ENCODE results near the gene CYCS.

DNA sequence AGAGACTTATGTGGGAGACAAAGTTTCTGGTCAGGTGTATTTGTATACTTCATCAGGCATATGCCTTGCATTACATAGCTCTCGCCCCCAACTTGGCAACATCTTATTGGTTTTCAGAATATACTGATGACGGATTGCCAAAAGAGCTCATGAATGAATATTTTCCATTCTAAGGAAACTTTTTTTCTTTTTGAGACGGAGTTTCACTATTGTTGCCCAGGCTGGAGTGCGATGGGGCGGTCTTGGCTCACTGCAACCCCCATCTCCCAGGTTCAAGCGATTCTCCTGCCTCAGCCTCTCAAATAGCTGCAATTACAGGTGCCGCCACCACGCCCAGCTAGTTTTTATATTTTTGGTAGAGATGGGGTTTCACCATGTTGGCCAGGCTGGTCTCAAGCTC lies 6.0 kb downstream of the CYCS start:
- TF ChIP-seq, protein P1, sequence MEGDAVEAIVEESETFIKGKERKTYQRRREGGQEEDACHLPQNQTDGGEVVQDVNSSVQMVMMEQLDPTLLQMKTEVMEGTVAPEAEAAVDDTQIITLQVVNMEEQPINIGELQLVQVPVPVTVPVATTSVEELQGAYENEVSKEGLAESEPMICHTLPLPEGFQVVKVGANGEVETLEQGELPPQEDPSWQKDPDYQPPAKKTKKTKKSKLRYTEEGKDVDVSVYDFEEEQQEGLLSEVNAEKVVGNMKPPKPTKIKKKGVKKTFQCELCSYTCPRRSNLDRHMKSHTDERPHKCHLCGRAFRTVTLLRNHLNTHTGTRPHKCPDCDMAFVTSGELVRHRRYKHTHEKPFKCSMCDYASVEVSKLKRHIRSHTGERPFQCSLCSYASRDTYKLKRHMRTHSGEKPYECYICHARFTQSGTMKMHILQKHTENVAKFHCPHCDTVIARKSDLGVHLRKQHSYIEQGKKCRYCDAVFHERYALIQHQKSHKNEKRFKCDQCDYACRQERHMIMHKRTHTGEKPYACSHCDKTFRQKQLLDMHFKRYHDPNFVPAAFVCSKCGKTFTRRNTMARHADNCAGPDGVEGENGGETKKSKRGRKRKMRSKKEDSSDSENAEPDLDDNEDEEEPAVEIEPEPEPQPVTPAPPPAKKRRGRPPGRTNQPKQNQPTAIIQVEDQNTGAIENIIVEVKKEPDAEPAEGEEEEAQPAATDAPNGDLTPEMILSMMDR (IDR thresholded peaks at IDR 0.05; ENCODE audit: low read length): no peak
- TF ChIP-seq EZH2 (IDR thresholded peaks at IDR 0.05; ENCODE audit: borderline replicate concordance, low read length): no peak
